LNCAP (cell line): ENCODE results near the gene ENTPD5.

Experiments
- CTCF ChIP-seq: fragments of 450-650 bp; IDR thresholded peaks from 2 replicates; pipeline ENCODE4 v1.5.1; 2017; ENCODE audit warnings: mild to moderate bottlenecking

ENTPD5 gene

DNA sequence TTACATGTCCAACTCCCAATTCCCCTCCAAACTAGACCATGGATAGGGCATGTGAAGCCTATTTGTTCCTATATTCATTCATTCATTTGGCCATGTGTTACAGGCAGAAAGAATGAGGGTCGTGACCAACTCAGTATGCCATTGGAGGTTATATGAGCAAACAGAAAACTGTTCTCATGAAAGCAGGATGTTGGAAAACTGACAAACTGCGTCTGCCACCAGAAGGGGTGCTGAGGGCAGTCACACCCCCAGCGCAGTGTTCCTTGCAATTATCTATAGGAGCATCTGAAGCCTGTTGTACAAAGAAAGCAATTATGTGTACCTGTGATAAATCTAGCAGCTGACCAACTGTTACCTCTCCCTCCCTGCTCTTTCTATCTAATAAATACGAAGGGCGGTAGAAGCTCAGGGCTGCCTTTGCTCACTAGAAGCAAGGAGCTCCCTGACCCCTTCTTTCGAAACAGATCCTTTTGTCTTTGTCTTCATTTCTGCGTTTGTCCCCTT, 21.1 kb downstream of the ENTPD5 start:
- TF ChIP-seq CTCF = no peak

- no peak for TF ChIP-seq CTCF
These were observed 21.8 kb downstream of the ENTPD5 start for GRCh38 chr14:73997108-73997943.

- TF ChIP-seq CTCF = no peak
These were observed 22.4 kb downstream of the ENTPD5 start for GRCh38 chr14:73996731-73997107.

GRCh38 chr14:73995977-73996378, 23.1 kb downstream of the ENTPD5 start:
- no peak for TF ChIP-seq CTCF

GRCh38 chr14:73991092-73991491, 28.0 kb downstream of the ENTPD5 start:
- no peak for TF ChIP-seq CTCF

DNA sequence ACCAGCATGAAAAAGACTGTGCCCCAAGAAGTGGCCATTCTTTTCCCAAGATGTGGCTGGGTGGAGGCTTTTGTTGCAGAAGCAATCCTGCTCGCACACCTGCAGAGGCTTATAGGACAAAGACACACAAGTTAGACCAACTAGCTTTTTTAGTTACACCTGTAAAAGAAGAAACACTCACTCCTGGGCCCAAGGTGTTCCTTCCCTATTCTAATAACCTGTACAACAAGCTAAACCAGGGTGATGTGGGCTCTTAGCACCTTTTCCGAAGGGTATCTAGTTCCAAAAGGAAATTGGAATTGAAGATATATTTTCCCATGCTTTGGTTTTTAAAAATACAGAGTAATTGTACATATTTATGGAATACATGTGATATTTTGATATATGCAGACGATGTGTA, 31.0 kb downstream of the ENTPD5 start:
- TF ChIP-seq CTCF = no peak

DNA sequence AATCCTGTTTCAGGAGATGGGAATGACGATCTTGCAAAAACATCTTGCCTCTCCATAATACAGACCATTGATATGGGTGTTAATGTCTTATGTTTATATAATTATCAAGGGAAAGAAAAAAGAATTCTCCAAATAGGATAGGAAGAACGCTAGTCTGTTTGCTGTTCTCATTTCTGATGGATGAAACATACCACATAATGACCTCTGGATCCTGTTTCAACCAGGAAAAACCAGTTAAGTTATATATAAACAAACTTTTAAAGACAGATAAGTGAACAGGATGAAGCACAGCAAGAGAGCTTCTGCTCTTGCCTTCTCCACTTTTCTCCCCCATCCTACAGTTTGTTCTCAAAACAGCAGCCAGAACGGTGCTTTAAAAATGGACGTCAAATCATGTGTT, 41.2 kb downstream of the ENTPD5 start:
- no peak for TF ChIP-seq CTCF

DNA sequence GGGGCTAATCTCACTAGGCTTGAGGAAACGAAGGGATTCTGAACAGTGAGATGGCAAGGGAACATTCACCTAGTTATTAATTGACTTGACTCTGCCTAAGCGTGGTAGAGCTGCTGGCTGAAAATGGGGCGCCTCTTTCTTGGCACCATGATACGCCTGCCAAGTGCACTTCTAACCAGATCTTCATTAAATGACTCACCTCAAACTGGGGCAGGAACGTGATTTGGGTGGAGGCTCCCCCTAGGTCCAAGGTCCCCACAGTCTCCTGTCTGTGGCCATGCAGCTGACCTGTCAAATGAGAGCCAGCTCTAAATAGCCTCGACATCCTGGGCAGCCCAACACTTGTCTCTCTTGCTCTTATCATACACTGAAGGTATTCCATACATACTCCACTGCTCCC, 43.0 kb downstream of the ENTPD5 start:
- no peak for TF ChIP-seq CTCF
